Loucy (cell line): ENCODE measurements around the gene DHX30.

ENCODE experiments used
- EZH2phosphoT487 ChIP-seq: fragments of 200-600 bp; IDR thresholded peaks from 2 replicates; pipeline ENCODE4 v1.6.1; 2018; ENCODE audit warnings: antibody characterized with exemption, mild to moderate bottlenecking, moderate library complexity, borderline replicate concordance
- TF ChIP-seq, protein P1 (sequence below): fragments of 200-600 bp; sonication (generic); conservative IDR thresholded peaks from 2 replicates; pipeline ENCODE4 v1.5.1; 2014; ENCODE audit warnings: mild to moderate bottlenecking, antibody characterized with exemption, low read length

GRCh38 chr3:47799733-47800132 is 3.2 kb upstream of the DHX30 start:
- TF ChIP-seq, protein P1, sequence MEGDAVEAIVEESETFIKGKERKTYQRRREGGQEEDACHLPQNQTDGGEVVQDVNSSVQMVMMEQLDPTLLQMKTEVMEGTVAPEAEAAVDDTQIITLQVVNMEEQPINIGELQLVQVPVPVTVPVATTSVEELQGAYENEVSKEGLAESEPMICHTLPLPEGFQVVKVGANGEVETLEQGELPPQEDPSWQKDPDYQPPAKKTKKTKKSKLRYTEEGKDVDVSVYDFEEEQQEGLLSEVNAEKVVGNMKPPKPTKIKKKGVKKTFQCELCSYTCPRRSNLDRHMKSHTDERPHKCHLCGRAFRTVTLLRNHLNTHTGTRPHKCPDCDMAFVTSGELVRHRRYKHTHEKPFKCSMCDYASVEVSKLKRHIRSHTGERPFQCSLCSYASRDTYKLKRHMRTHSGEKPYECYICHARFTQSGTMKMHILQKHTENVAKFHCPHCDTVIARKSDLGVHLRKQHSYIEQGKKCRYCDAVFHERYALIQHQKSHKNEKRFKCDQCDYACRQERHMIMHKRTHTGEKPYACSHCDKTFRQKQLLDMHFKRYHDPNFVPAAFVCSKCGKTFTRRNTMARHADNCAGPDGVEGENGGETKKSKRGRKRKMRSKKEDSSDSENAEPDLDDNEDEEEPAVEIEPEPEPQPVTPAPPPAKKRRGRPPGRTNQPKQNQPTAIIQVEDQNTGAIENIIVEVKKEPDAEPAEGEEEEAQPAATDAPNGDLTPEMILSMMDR: peak; percentile 62
- TF ChIP-seq EZH2phosphoT487: no peak
